GM18520 (cell line): Measurements from ENCODE around the gene VSIG10L2.
"Not testable (repeated sequence)": the region's sequence is repeated elsewhere in the genome, so short reads cannot be mapped to it uniquely, and the experiment has no call there.

Experiments
- ATAC-seq: cut with Tn5 transposase; IDR thresholded peaks from one replicate; pipeline ENCODE4 v1.9.1; 2021; ENCODE audit not compliant: unreplicated experiment

VSIG10L2 gene

GRCh38 chr11:125959511-125959910 lies 13.7 kb downstream of the VSIG10L2 start:
- no peak for ATAC-seq

- no peak for ATAC-seq
These were observed 14.1 kb downstream of the VSIG10L2 start for GRCh38 chr11:125959931-125960330.

- no peak for ATAC-seq
These were observed 14.9 kb downstream of the VSIG10L2 start for GRCh38 chr11:125960771-125961170.

- ATAC-seq = no peak
These were observed 21.7 kb downstream of the VSIG10L2 start for GRCh38 chr11:125967515-125967914.

GRCh38 chr11:125968354-125968753 lies 22.5 kb downstream of the VSIG10L2 start:
- ATAC-seq = no peak

- ATAC-seq = no peak
These were observed 25.8 kb downstream of the VSIG10L2 start for GRCh38 chr11:125971618-125972017.

- ATAC-seq = no peak
These were observed 28.4 kb downstream of the VSIG10L2 start for GRCh38 chr11:125974284-125974683.

- no peak for ATAC-seq
These were observed 29.8 kb downstream of the VSIG10L2 start for GRCh38 chr11:125975634-125976033.

- no peak for ATAC-seq
These were observed 30.3 kb downstream of the VSIG10L2 start for GRCh38 chr11:125976156-125976555.

- no peak for ATAC-seq
These were observed 31.5 kb downstream of the VSIG10L2 start for GRCh38 chr11:125977333-125977732.

- no peak for ATAC-seq
These were observed 32.4 kb downstream of the VSIG10L2 start for GRCh38 chr11:125978181-125978716.

GRCh38 chr11:125978778-125979407 lies 33.0 kb downstream of the VSIG10L2 start:
- ATAC-seq = no peak

GRCh38 chr11:125979511-125979910 lies 33.7 kb downstream of the VSIG10L2 start:
- no peak for ATAC-seq

GRCh38 chr11:125980436-125980835 lies 34.6 kb downstream of the VSIG10L2 start:
- no peak for ATAC-seq

- no peak for ATAC-seq
These were observed 36.5 kb downstream of the VSIG10L2 start for GRCh38 chr11:125982348-125982730.

GRCh38 chr11:125985956-125986355 lies 40.1 kb downstream of the VSIG10L2 start:
- ATAC-seq = not testable (repeated sequence)

- no peak for ATAC-seq
These were observed 41.3 kb downstream of the VSIG10L2 start for GRCh38 chr11:125987066-125987641.

GRCh38 chr11:125990244-125990643 lies 44.4 kb downstream of the VSIG10L2 start:
- no peak for ATAC-seq

GRCh38 chr11:125992893-125993292 lies 47.0 kb downstream of the VSIG10L2 start:
- no peak for ATAC-seq

- no peak for ATAC-seq
These were observed 48.7 kb downstream of the VSIG10L2 start for GRCh38 chr11:125994509-125994908.

GRCh38 chr11:125995313-125995712 lies 49.5 kb downstream of the VSIG10L2 start:
- ATAC-seq = peak; percentile 63

- ATAC-seq = no peak
These were observed 52.4 kb downstream of the VSIG10L2 start for GRCh38 chr11:125998267-125998666.
